B cell (primary cell): Measurements from ENCODE around the gene GSTM5. TPM values are rescaled to one million over a fixed set of nuclear protein-coding genes. Genes with fewer than 3 reads are reported as not detected.

Experiments used
- ATAC-seq: fragments of 200-7000 bp; cut with Tn5 transposase; one replicate; pipeline ENCODE4 v1.10.0; 2021; ENCODE audit warnings: low read depth, mild to moderate bottlenecking, moderate number of reproducible peaks, moderate library complexity
- CTCF ChIA-PET: fragments of 350-600 bp; sonication (Branson Sonifier 250); formaldehyde crosslinking; loops from one replicate; lab custom pipeline; 2021; ENCODE audit warnings: antibody characterized with exemption, inconsistent platforms; lab: Charles Lee
- POLR2A ChIA-PET: fragments of 350-600 bp; sonication (Branson Sonifier 250); formaldehyde crosslinking; loops from one replicate; lab custom pipeline; 2021; ENCODE audit warnings: antibody characterized with exemption; lab: Charles Lee
- DNase-seq: peaks from one replicate; pipeline ENCODE4 v3.0.0; 2013
- H2AFZ ChIP-seq: 2 replicates; pipeline ENCODE4 v1.6.1; 2012; ENCODE audit warnings: mild to moderate bottlenecking, low read depth, low read length; ENCODE audit not compliant: insufficient read depth, poor library complexity, severe bottlenecking
- H3K27ac ChIP-seq, 2 donors: 1 replicate in 1 of 2; 2 replicates in 1 of 2; pipeline ENCODE4 v1.5.1; 2012 to 2013; ENCODE audit warnings: low read length in 2 of 2, mild to moderate bottlenecking in 2 of 2, moderate library complexity in 1 of 2
- H3K27me3 ChIP-seq, 4 experiments: fragments of 200-600 bp in 1 of 4; sonication (generic) in 1 of 4; replicated peaks in 1 of 4; 1 replicate in 2 of 4; 2 replicates in 2 of 4; pipeline versions ENCODE4 v1.6.1 to v1.7.0; 2013 to 2016; ENCODE audit warnings: low read length in 3 of 4, mild to moderate bottlenecking in 2 of 4, mixed read lengths in 1 of 4, moderate library complexity in 1 of 4; ENCODE audit not compliant: insufficient read depth in 4 of 4, control insufficient read depth in 3 of 4; ENCODE audit errors: control extremely low read depth in 1 of 4
- H3K36me3 ChIP-seq, 2 experiments: replicated peaks in 1 of 2; 1 replicate in 1 of 2; 2 replicates in 1 of 2; pipeline versions ENCODE4 v1.6.1 to v1.7.1; 2013; ENCODE audit warnings: low read length in 1 of 2; ENCODE audit not compliant: insufficient read depth in 2 of 2, control insufficient read depth in 1 of 2; ENCODE audit errors: control extremely low read depth in 1 of 2, extremely low read depth in 1 of 2
- H3K4me1 ChIP-seq, 2 donors: fragments of 200-600 bp in 1 of 2; sonication (generic) in 1 of 2; 1 replicate in 1 of 2; 2 replicates in 1 of 2; pipeline versions ENCODE4 v1.5.1 to v1.6.1; 2013 to 2017; ENCODE audit warnings: low read length in 2 of 2; ENCODE audit not compliant: control insufficient read depth in 2 of 2, insufficient read depth in 2 of 2
- H3K4me2 ChIP-seq: replicated peaks from 2 replicates; pipeline ENCODE3; 2012; ENCODE audit warnings: mild to moderate bottlenecking, low read depth, low read length; ENCODE audit not compliant: poor library complexity, severe bottlenecking
- H3K4me3 ChIP-seq, 5 experiments: fragments of 200-600 bp in 1 of 5; sonication (generic) in 1 of 5; 1 replicate in 3 of 5; 2 replicates in 2 of 5; pipeline versions ENCODE4 v1.5.1 to v1.7.0; 2011 to 2016; ENCODE audit warnings: low read length in 4 of 5, mild to moderate bottlenecking in 4 of 5, low read depth in 2 of 5, control low read depth in 1 of 5, moderate library complexity in 1 of 5; ENCODE audit not compliant: insufficient read depth in 1 of 5; ENCODE audit errors: control extremely low read depth in 1 of 5, extremely low read depth in 1 of 5
- H3K79me2 ChIP-seq: fragments of 200-600 bp; sonication (generic); one replicate; pipeline ENCODE4 v1.6.0; 2016; ENCODE audit warnings: low read length; ENCODE audit not compliant: control insufficient read depth, insufficient read depth
- H3K9ac ChIP-seq: fragments of 200-600 bp; sonication (generic); 2 replicates; pipeline ENCODE4 v1.6.1; 2017; ENCODE audit warnings: mild to moderate bottlenecking, low read length, moderate library complexity
- H3K9me3 ChIP-seq, 3 donors: one replicate each; pipeline versions ENCODE4 v1.6.1 to v1.7.1; 2013; ENCODE audit warnings: low read length in 2 of 3; ENCODE audit not compliant: control insufficient read depth in 2 of 3, insufficient read depth in 1 of 3; ENCODE audit errors: control extremely low read depth in 1 of 3
- H4K20me1 ChIP-seq: 2 replicates; pipeline ENCODE4 v1.6.0; 2012; ENCODE audit warnings: mild to moderate bottlenecking, low read length; ENCODE audit not compliant: insufficient read depth, control insufficient read depth, poor library complexity, severe bottlenecking
- H3K27ac Mint-ChIP-seq: one replicate; pipeline ENCODE4 v1.8.0; 2021; ENCODE audit warnings: mixed read lengths
- H3K27me3 Mint-ChIP-seq: one replicate; pipeline ENCODE4 v1.8.0; 2021; ENCODE audit warnings: mixed read lengths
- H3K4me1 Mint-ChIP-seq: one replicate; pipeline ENCODE4 v1.8.0; 2021; ENCODE audit warnings: mixed read lengths
- H3K4me3 Mint-ChIP-seq: one replicate; pipeline ENCODE4 v1.8.0; 2021; ENCODE audit warnings: mixed read lengths
- H3K9me3 Mint-ChIP-seq: one replicate; pipeline ENCODE4 v1.8.0; 2022; ENCODE audit warnings: mixed read lengths; ENCODE audit not compliant: insufficient read depth
- CTCF ChIP-seq: fragments of 200-600 bp; IDR thresholded peaks from one replicate; pipeline ENCODE4 v1.8.0; 2022; ENCODE audit warnings: antibody characterized with exemption, mild to moderate bottlenecking
- EZH2 ChIP-seq: IDR thresholded peaks from 2 replicates; pipeline ENCODE4 v1.6.1; 2012; ENCODE audit warnings: borderline replicate concordance, low read depth, mild to moderate bottlenecking, moderate library complexity, low read length; ENCODE audit not compliant: insufficient read depth, poor library complexity, severe bottlenecking
- WGBS: methylation state at CpG from one replicate; pipeline ENCODE4 v1.1.5; 2013; ENCODE audit warnings: missing lambda C conversion rate; ENCODE audit not compliant: insufficient coverage; 5-methylcytosine and 5-hydroxymethylcytosine counted together
- intact Hi-C: fragments of 100-400 bp; cut with micrococcal nuclease; formaldehyde crosslinking; loops from one replicate; pipeline ENCODE4 v1.10.0; 2022
- polyA plus RNA-seq: library from polyadenylated mRNA; depleted of rRNA; stranded (reverse); fragments of >200 nt; gene quantifications from 2 replicates; pipeline ENCODE4 v1.2.3, GENCODE V29; 2012
- total RNA-seq, 2 donors: library from RNA; stranded (reverse); fragments of 120-200 nt in 1 of 2; gene quantifications; 1 replicate in 1 of 2; 2 replicates in 1 of 2; pipeline versions ENCODE4 v1.2.3 to v1.2.4, GENCODE V29; 2013 to 2022

The GSTM5 gene
- total and polyA plus RNA-seq, 2 donors (not counting 1 experiment from before 2014, with no cell fraction given): 0.07 TPM; not detected in 1

- POLR2A ChIA-PET: no interaction called here
- CTCF ChIA-PET: interaction anchor here (0.7 kb wide), 1 partner anchor 218 kb away, joined by 3 read pairs; no protein-coding TSS in a partner anchor
- Histone ChIP-seq H3K27me3 (no peaks in the 10 kb centered on the region), H3K79me2 (no peaks in the 10 kb centered on the region), H3K4me3 (no peak overlapping the region), H3K27ac (no peak overlapping the region), H3K36me3 (no peaks in the 10 kb centered on the region), H3K9me3 (no peaks in the 10 kb centered on the region), H3K9ac (no peak overlapping the region), H4K20me1 (no peaks in the 10 kb centered on the region), H2AFZ (no peak overlapping the region), H3K4me1 (no peaks in the 10 kb centered on the region), H3K4me2 (no peak overlapping the region)
- Mint-ChIP-seq H3K27ac (no peak overlapping the region), H3K4me1 (no peaks in the 10 kb centered on the region), H3K9me3 (no peaks in the 10 kb centered on the region), H3K4me3 (no peak overlapping the region), H3K27me3 (peaks cover 6% of the 10 kb centered on the region)
- no peak for DNase-seq
- ATAC-seq: no peak
- WGBS: 85% methylated on average over 5 of the region's 13 CpGs
- TF ChIP-seq EZH2: no peak
- no peak for TF ChIP-seq CTCF
- intact Hi-C loops: no loop called here
Measured at GRCh38 chr1:109757936-109758786, 46.1 kb downstream of the GSTM5 start.
